ENCODE data around the gene SNW1. TPM values are rescaled to one million over a fixed set of nuclear protein-coding genes. Genes with fewer than 3 reads are reported as not detected.
"Not testable (repeated sequence)": the region's sequence is repeated elsewhere in the genome, so short reads cannot be mapped to it uniquely, and the experiment has no call there.

The SNW1 gene
- total RNA-seq, 2 donors from 2014 or later: 105 to 142 TPM

DNA sequence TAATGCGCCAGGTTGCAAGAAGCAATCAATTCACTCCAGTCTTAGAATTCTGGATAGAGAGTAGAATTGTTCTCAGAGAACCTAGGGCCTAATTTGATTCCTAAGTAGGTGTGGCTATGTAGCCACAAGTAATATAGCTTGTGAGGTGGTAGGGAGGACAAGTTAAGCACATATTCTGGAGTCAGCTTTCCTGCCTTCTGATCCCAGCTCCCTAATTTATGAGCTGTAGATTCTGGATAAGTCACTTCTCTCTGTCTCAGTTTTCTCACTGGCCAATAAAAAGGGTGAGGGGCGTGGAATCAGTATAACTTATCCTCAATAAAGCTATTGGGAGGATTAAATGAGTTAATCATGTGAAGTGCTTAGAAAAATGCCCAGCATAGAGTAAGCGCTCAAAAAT lies 3.0 kb upstream of the SNW1 start:
- H3K9me3 Mint-ChIP-seq: no peaks in the 10 kb centered on the region
- no peak for DNase-seq (ENCODE audit: low spot score in 2 of 2)
- H3K27ac Mint-ChIP-seq: no peak overlapping the region
- peaks cover 7 to 12% of the 10 kb centered on the region in 2 donors for H3K36me3 Mint-ChIP-seq
- ATAC-seq: no peak

DNA sequence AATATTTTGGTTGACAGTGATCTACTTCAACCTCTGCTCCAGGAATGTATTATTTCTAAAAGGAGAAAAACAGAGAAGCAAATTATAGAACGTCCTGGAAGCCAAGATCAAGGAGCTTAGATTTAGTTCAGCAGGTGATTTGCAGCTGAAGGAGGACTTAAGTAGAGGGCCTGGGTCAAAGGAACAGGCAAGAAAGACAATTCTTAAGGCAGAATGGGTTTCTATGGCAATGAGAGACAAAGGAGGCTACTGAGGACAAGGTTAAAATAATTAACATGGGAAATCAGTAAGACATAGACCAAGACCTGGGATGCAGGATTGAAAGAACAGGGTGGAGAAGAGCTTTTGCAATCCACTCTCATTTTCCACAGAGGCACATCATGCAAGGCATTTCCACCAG lies 2.4 kb upstream of the SNW1 start:
- ATAC-seq (no peak), DNase-seq (ENCODE audit: low spot score in 2 of 2) (no peak)
- Mint-ChIP-seq H3K36me3 (peaks cover 12 to 18% of the 10 kb centered on the region in 2 donors), H3K9me3 (no peaks in the 10 kb centered on the region), H3K27ac (no peak overlapping the region)

DNA sequence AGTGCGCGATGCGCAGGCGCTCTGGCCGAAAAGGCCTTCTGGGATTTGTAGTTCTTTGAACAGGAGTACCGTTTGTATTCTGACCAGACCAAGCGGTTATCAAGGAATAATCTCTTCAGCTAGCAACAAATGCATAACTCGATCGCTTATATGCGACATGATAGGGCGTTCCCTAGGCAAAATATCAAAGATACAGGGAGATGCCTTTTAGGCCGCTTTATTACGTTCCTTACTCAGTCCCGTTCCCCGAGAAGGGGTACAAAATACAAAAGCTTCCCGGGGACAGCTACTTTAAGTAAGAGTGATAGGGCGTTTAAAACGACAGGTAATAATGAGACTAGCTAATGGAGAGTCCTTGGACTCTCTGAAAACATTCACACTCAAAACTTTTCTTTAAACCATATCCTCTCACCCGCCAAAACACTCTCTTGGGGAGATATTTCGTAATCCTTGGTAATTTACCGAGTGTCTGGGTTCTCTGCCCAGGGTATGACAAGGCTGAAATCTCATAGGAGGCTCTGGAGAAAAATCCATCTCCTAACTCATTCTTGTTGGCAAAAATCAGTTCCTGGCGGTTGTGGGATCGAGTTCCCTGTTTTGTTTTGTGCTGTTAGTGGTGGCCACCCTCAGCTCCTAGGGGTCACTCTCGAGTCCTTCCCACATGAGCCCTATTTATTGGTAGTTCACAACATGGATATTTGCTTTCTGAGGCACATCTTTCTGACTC lies 412 bp upstream of the SNW1 start:
- ATAC-seq (peak; percentile 14 to 28), DNase-seq (ENCODE audit: low spot score in 2 of 2) (peak in 1 of 2 donors; percentile 7)
- no peaks in the 10 kb centered on the region for H3K9me3 Mint-ChIP-seq
- peaks cover 18 to 20% of the 10 kb centered on the region in 2 donors for H3K36me3 Mint-ChIP-seq
- H3K27ac Mint-ChIP-seq: peak overlapping the region; percentile 99

DNA sequence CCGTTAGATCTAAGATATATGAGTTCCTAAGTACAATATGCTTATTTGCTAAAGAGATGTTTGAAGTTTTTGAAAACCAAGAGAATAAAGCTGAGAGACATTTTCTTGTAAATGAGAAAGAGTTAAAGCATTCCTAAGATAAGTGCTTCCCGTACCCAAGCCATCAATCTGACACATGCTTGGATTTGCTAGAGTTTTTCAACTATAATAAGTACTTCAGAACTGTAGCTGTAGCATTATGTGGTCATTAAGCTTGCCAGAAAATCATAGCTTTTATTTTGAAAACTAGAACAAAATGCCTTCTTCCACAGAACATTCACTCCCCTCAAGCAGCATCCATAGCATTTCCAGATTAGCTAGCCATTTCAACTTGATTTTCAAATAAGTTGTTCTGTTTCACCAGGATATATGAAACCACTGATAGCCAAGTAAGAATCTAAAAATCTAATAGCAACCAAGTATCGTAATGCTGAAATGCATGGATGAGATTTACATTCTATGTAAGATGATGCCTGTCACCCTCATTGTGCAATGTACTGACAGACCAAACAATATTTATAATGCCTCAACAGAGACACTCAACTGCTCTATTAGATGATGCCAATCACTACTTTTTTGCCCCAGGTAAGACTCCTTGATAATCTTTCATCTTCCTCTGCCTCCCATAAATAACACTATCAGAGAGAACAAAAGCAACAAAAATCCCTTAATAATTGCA lies 8.0 kb downstream of the SNW1 start:
- DNase-seq (ENCODE audit: low spot score in 2 of 2) (no peak), ATAC-seq (no peak)
- Mint-ChIP-seq H3K9me3 (no peaks in the 10 kb centered on the region), H3K27ac (peak overlapping the region in 1 of 2 donors; percentile 26), H3K36me3 (peaks cover 0 to 28% of the 10 kb centered on the region in 2 donors)

DNA sequence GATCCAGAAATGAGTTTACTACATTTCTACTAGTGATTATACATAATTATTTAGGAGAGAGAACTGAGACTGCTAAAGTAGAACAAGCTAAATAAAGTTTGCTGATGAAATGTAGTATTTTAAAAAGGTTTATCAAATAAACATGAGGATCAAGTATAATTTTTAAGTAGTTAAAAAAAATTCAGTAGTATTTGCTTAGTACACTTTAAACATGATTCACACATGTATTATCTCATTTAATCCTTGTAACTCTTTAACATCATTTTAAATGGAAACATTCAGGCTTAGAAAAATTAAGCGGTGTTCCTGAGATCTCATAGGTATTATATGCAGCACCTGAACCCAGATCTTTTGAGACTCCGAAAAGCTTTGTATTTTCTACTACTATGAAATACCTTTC lies 8.7 kb downstream of the SNW1 start:
- Mint-ChIP-seq H3K36me3 (peaks cover 0 to 22% of the 10 kb centered on the region in 2 donors), H3K9me3 (no peaks in the 10 kb centered on the region), H3K27ac (peak overlapping the region in 1 of 2 donors; percentile 26)
- ATAC-seq (no peak), DNase-seq (ENCODE audit: low spot score in 2 of 2) (no peak)

DNA sequence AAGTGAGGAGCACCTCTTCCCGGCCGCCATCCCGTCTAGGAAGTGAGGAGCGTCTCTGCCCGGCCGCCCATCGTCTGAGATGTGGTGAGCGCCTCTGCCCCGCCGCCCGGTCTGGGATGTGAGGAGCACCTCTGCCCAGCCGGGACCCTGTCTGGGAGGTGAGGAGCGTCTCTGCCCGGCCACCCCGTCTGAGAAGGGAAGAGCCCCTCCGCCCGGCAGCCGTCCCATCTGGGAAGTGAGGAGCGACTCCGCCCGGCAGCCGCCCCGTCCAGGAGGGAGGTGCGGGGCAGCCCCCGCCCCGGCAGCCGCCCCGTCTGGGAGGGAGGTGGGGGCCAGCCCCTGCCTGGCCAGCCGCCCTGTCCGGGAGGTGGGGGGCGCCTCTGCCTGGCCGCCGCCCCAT lies 13.5 kb downstream of the SNW1 start:
- ATAC-seq; H3K27ac Mint-ChIP-seq; H3K9me3 Mint-ChIP-seq; DNase-seq (ENCODE audit: low spot score in 2 of 2): not testable (repeated sequence)
- H3K36me3 Mint-ChIP-seq: peaks cover 0 to 17% of the 10 kb centered on the region in 2 donors

DNA sequence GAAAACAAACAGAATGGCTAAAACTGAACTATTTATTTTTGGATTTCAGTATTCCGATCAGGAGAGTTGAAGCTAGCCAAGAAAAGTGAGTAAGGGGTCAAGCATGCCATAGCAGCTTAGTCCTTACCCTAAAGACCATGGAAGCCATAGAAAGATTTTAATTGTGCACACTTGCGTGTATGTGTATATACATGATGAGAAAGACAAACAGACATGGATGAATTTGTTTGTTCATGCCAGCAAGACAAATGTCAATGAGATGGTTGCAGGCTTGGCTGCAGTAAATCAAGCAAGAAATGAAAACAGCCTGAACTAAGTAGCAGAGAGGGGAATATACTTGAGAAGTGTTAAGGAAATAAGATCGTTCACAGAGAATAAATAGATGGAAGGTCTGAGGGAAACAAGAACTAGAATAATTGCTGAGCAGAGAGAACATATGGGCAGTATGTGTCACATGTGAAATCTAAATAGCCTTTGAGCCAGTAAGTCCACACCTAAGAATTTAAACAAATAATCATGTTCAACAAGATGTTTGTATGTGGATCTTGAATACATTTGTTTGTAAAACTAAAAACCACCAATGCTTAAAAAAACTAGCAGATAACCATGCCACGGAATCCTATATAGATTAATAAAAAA lies 14.8 kb downstream of the SNW1 start:
- Mint-ChIP-seq H3K27ac (peak overlapping the region in 1 of 2 donors; percentile 25), H3K36me3 (peaks cover 0 to 27% of the 10 kb centered on the region in 2 donors), H3K9me3 (no peaks in the 10 kb centered on the region)
- ATAC-seq (no peak), DNase-seq (ENCODE audit: low spot score in 2 of 2) (no peak)

DNA sequence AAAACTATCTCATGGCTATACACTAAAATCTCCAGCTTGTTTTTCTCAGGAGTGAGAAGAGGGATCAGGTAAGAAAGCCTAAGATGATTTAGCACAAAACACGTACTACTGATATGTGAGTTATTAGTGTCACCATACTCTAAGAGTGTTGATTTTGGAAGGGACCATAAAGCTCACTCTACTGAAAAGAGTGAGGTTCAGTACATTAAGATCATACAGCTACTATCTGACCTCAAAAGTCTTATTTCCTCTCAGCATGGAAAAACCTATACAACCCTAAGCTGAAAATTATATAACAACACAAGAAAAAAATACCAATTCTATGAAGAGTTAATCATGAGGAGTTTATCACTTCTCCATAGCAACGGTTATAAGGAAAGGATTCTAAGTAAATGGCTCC lies 19.5 kb downstream of the SNW1 start:
- peaks cover 0 to 34% of the 10 kb centered on the region in 2 donors for H3K36me3 Mint-ChIP-seq
- peak overlapping the region in 1 of 2 donors; percentile 83 for H3K27ac Mint-ChIP-seq
- peak in 1 of 2 donors; percentile 60 for ATAC-seq
- no peak for DNase-seq (ENCODE audit: low spot score in 2 of 2)
- H3K9me3 Mint-ChIP-seq: no peaks in the 10 kb centered on the region

DNA sequence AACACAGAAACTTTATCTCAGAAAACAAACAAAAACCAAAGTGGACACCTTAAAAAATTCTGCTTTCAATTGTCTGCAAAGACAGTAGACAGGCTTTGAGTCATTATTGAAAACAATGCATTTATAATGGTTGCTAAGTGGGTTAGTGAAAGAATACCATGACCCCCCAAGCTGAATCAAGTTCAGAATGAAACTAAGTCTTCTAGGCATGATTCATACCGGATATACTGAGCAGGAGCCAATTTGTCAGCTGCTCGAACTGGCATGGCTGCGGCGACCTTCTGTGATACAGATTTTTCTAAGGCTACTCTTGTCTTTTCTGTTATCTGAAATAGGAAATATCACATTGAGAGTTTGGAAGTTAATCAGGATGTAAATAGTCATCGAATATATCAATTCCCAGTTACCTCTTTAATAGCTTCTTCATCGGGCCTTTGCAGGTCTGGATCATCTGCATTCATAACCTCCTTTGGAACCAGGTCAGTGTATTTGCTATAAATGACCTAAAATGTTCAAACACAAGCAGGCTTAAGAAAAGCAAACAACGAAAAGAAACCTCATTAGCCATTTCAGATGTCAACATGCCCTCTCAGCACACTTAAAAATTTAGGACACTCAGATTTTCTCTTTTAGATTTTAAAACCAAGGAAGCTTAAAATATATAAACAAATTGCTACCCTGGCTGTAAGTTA lies 22.3 kb downstream of the SNW1 start:
- Mint-ChIP-seq H3K27ac (peak overlapping the region in 1 of 2 donors; percentile 95), H3K9me3 (no peaks in the 10 kb centered on the region), H3K36me3 (peaks cover 0 to 28% of the 10 kb centered on the region in 2 donors)
- DNase-seq (ENCODE audit: low spot score in 2 of 2): peak in 1 of 2 donors; percentile 15
- ATAC-seq: peak; percentile 77 to 80

DNA sequence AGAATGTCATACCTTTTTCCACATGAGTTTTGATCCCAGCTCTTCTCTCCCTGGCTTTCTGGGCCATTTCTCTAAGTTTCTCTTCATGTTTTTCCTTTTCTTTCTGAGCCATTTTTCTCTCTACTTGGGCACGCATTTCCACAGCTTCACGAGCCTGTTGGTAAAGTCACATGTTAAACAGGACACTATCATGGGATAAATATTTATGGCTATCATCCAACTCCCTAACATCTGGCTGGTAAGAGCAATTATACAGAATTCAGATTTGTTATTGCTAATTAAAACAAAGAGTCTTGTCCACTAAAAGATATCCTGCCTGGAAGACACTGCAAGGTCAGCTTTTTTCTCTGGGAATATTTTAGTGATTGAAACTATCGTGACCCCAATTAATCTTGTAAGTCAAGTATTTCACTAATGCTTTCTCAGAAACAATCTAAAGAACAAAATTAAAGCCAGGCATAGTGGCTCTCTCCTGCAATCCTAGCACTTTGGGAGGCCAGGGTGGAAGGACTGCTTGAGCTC lies 29.9 kb downstream of the SNW1 start:
- H3K27ac Mint-ChIP-seq: no peak overlapping the region
- ATAC-seq (no peak), DNase-seq (ENCODE audit: low spot score in 2 of 2) (no peak)
- H3K36me3 Mint-ChIP-seq: peaks cover 10 to 15% of the 10 kb centered on the region in 2 donors
- no peaks in the 10 kb centered on the region for H3K9me3 Mint-ChIP-seq

DNA sequence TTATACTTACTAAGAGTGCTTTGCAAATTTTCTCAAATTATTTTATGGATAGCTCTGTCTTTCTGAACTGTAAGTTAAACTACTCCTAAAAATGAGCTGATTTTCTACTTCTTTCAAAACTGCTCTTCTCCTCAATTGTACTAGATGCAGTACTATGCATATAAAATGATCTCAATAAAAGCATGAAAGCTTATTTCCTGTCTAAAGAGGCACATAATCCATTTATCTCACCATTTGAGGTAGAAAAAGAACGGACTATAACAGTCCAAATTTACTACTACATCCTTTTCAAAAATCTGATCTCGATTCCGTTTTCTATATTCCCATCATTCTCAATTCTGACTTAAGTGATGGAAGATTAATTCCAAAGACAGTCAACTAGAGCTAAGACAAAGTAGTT lies 38.7 kb downstream of the SNW1 start:
- peak overlapping the region in 1 of 2 donors; percentile 57 for H3K27ac Mint-ChIP-seq
- H3K36me3 Mint-ChIP-seq: peaks cover 2 to 54% of the 10 kb centered on the region in 2 donors
- no peak for DNase-seq (ENCODE audit: low spot score in 2 of 2)
- H3K9me3 Mint-ChIP-seq: no peaks in the 10 kb centered on the region
- ATAC-seq: no peak

DNA sequence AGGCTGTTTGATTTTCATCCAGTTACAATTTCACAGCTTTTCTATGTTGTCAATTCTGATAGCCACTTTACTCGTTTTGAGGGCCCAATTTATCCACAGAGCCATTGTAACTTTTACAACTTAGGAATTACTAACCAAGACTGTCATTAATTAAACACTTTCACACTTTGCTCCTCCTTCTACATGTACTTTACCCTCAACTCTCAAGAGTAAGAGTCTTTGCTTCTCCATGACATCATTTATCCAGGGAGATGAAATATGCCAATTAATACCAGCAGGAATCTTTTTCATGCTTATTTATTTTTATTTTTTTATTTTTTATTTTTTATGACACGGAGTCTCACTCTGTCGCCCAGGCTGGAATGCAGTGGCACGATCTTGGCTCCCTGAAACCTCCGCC lies 39.5 kb downstream of the SNW1 start:
- DNase-seq (ENCODE audit: low spot score in 2 of 2) (no peak), ATAC-seq (no peak)
- Mint-ChIP-seq H3K36me3 (peaks cover 0 to 51% of the 10 kb centered on the region in 2 donors), H3K9me3 (no peaks in the 10 kb centered on the region), H3K27ac (no peak overlapping the region)

DNA sequence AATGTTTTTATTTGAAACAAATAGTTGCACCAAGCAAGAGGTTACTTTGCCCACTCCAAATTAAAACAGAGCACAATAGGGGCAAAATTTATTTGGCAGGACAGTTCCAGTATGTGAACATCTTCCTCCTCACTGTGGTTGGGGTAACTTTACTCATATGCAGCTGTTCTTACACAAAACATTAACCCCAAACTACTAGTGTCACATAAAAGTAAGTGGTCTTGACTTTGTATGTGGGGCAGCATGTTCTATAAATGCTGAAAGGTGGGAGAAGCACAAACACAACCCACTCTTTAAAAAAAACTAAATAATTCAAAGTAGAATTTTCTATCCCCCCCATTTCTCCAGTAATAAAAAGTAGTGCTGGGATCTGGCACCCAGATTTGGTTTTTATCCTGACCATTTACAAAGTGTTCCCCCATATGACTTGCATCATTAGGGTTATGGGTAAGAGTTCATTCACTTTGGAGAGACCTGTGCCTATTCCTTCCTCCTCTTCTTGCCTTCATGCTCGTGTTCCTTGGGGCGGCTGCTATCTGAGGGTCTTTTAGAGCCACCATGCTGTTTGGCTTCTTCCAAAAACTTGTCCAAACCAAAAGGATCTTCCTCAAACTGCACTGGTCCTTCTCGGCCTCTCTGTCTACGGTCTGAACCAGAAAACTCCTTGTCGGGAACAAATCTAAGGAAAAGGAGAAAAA lies 43.2 kb downstream of the SNW1 start:
- Mint-ChIP-seq H3K9me3 (no peaks in the 10 kb centered on the region), H3K36me3 (peaks cover 8 to 49% of the 10 kb centered on the region in 2 donors), H3K27ac (peak overlapping the region; percentile 16 to 87)
- DNase-seq (ENCODE audit: low spot score in 2 of 2) (no peak), ATAC-seq (no peak)

DNA sequence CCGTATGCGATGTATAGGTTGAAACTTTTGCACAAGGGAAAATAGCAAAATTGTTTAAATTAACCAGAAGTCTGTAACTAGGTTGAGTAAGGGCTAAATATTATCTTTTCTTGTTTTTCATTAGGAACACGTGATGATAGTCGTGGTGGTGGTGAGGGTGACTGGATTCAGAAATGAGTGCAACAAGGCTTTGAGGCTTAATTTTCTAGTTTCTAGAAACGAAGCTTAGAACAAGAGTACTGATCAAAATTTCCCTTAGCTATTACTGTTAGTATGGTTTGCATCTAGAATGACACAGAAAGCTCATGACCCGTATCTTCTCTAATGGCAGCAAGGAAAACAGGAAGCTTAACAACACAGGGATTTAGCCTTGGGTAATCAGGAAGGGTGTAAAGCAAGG lies 46.0 kb downstream of the SNW1 start:
- DNase-seq (ENCODE audit: low spot score in 2 of 2) (no peak), ATAC-seq (peak; percentile 63 to 88)
- Mint-ChIP-seq H3K27ac (peak overlapping the region; percentile 61 to 92), H3K9me3 (no peaks in the 10 kb centered on the region), H3K36me3 (peaks cover 14 to 38% of the 10 kb centered on the region in 2 donors)

DNA sequence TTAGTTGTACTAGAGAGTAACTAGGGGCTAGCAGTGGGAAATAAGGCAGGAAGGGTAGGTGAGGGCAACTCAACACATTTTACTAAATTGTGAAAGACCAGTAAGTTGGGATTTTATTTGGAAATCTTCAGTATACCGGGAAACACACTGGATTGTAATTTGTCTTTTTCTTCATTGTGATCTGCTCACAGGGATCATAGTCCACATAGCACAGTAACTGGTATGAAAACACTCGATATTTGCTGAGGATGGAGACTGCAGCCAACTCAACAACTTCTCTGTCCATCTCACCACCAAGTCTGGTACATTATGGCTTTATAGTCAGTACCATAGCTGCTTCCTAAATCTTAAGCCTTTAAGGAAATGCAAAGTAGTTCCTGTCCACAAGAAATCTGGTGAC lies 50.6 kb downstream of the SNW1 start:
- ATAC-seq (no peak), DNase-seq (ENCODE audit: low spot score in 2 of 2) (no peak)
- Mint-ChIP-seq H3K27ac (peak overlapping the region; percentile 57 to 91), H3K9me3 (no peaks in the 10 kb centered on the region), H3K36me3 (peaks cover 40 to 43% of the 10 kb centered on the region in 2 donors)

DNA sequence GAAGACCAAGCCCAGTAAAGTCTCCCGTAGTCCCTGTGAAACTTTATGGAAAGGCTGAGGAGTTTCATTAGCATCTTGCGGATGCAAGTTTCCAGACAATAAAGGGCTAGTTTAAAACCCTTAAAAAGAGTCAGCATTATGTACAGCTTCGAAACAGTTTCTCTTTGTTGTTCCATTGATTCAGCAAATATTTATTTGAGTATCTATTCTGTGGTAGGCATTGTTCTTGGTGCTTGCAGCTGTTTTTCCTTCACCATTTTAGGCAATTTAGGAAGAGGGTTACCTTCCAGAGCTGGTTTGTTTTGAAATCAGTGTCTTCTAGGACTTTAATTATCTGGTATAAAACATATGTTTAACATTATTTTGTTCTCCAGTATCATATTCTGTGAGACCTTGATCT lies 51.5 kb downstream of the SNW1 start:
- DNase-seq (ENCODE audit: low spot score in 2 of 2) (no peak), ATAC-seq (no peak)
- Mint-ChIP-seq H3K36me3 (peaks cover 32 to 33% of the 10 kb centered on the region in 2 donors), H3K27ac (peak overlapping the region; percentile 91 to 98), H3K9me3 (no peaks in the 10 kb centered on the region)

Measured in activated naive CD4-positive, alpha-beta T cell treated with anti-CD3 and anti-CD28 coated beads, Interleukin-2, amount 50 U/mL, for 72 hours (primary cell).